ENCODE data around the gene GNG4. TPM values are rescaled to one million over a fixed set of nuclear protein-coding genes. Genes with fewer than 3 reads are reported as not detected.

The GNG4 gene
- total RNA-seq, 3 donors from 2014 or later: 2.9 to 7.7 (median 4.6) TPM

DNA sequence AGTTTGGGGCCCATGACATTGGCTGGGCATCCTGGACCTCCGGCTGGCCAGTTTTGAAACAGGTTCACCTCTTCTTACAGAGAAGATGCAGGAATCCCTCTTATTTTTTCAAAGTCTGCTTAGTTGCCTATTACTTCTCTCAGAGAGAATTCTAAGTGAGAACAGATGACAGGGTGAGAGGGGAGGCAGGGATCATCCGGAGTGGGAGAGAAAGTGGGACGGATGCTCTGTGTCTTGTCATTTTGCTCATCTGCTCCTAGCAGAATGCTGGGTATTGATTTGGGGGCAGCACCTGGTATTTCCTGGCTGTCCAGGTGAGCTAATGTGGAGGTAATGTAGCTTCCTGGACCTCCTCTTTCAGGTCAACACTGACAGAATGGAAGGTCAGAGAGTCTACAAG lies 32.4 kb downstream of the GNG4 start:
- no peak for DNase-seq
- TF ChIP-seq, protein P1, sequence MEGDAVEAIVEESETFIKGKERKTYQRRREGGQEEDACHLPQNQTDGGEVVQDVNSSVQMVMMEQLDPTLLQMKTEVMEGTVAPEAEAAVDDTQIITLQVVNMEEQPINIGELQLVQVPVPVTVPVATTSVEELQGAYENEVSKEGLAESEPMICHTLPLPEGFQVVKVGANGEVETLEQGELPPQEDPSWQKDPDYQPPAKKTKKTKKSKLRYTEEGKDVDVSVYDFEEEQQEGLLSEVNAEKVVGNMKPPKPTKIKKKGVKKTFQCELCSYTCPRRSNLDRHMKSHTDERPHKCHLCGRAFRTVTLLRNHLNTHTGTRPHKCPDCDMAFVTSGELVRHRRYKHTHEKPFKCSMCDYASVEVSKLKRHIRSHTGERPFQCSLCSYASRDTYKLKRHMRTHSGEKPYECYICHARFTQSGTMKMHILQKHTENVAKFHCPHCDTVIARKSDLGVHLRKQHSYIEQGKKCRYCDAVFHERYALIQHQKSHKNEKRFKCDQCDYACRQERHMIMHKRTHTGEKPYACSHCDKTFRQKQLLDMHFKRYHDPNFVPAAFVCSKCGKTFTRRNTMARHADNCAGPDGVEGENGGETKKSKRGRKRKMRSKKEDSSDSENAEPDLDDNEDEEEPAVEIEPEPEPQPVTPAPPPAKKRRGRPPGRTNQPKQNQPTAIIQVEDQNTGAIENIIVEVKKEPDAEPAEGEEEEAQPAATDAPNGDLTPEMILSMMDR (IDR thresholded peaks at IDR 0.05): no peak
- intact Hi-C loops (cut with DNase I, micrococcal nuclease): no loop called here
- no peak for ATAC-seq
- Histone ChIP-seq H3K9me3 (no peaks in the 10 kb centered on the region), H3K4me1 (ENCODE audit: low read depth) (peaks cover 5% of the 10 kb centered on the region), H3K4me3 (no peak overlapping the region), H3K36me3 (ENCODE audit: low read depth) (no peaks in the 10 kb centered on the region)

DNA sequence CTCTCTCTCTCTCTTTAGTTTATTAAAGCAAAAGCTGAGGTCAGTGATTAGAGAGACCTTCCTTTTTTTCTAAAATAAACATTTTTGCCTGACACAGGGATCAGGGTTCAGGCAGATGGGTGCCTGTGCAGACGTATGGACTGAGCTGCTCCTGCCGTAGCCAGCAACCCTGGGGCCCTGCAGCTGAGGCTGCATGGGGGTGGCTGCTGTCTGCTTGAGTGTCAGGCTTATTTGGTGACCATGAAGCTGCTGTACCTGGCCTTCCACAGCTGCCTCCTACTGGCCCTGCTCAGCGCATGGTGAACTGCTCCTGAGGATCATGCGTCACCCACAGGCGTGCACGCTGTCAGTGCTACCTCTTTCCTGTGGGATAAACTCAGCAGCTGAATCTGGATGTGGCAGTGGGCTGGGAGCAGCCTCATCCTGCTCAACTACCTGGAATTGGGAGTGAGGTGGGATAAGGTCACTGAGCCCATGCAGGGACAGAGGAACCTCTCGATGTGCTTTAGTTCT lies 35.1 kb downstream of the GNG4 start:
- TF ChIP-seq, protein P1 (IDR thresholded peaks at IDR 0.05): no peak
- Histone ChIP-seq H3K36me3 (ENCODE audit: low read depth) (no peaks in the 10 kb centered on the region), H3K4me3 (no peak overlapping the region), H3K4me1 (ENCODE audit: low read depth) (peaks cover 5% of the 10 kb centered on the region), H3K9me3 (no peaks in the 10 kb centered on the region)
- ATAC-seq (no peak), DNase-seq (no peak)
- intact Hi-C loops (cut with DNase I, micrococcal nuclease): no loop called here

DNA sequence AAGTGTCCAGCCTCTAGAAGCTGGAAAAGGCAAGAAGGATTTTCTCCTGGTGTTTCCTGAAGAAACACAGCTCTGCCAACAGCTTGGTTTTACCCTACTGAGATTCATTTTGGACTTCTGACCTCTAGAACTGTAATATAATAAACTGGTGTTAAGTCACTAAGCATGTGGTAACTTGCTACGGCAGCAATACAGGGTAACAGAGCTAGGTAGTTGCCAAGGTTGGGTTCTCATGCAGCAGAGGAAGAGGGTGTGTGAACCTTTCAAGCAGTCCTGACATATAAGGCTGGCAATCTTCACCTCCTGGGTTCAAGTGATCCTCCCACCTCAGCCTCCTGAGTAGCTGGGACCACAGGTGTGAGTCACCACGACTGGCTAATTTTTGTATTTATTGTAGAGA lies 36.0 kb downstream of the GNG4 start:
- peak in 1 of 3 donors; percentile 44 for DNase-seq

DNA sequence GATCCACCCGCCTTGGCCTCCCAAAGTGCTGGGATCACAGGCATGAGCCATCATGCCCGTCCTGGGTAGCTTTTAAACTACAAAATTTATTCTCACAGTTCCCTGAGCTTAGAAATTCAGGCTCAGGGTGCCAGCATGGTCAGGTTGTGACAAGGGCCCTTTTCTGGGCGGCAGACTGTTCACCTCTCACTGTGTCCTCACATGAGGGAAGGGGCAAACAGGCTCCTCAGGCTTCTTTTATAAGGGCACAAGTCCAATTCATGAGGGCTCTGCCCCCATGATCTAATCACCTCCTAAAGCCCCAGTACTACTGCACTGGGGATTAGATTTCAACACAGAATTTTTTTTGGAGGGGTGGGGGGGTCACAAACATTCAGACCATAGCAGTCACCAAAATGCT lies 36.8 kb downstream of the GNG4 start:
- Histone ChIP-seq H3K4me3 (no peak overlapping the region), H3K9me3 (no peaks in the 10 kb centered on the region), H3K4me1 (ENCODE audit: low read depth) (peaks cover 5% of the 10 kb centered on the region), H3K36me3 (ENCODE audit: low read depth) (no peaks in the 10 kb centered on the region)
- ATAC-seq: no peak
- TF ChIP-seq, protein P1 (IDR thresholded peaks at IDR 0.05): no peak
- DNase-seq: no peak
- intact Hi-C loops (cut with DNase I, micrococcal nuclease): no loop called here

More for the DNA sequence above, 36.0 kb downstream of the GNG4 start:
- intact Hi-C loops (cut with DNase I, micrococcal nuclease): no loop called here
- no peaks in the 10 kb centered on the region for H3K9me3 ChIP-seq
- TF ChIP-seq, protein P1 (IDR thresholded peaks at IDR 0.05): no peak
- no peak overlapping the region for H3K4me3 ChIP-seq
- peaks cover 5% of the 10 kb centered on the region for H3K4me1 ChIP-seq (ENCODE audit: low read depth)
- H3K36me3 ChIP-seq (ENCODE audit: low read depth): no peaks in the 10 kb centered on the region
- ATAC-seq: peak; percentile 96

DNA sequence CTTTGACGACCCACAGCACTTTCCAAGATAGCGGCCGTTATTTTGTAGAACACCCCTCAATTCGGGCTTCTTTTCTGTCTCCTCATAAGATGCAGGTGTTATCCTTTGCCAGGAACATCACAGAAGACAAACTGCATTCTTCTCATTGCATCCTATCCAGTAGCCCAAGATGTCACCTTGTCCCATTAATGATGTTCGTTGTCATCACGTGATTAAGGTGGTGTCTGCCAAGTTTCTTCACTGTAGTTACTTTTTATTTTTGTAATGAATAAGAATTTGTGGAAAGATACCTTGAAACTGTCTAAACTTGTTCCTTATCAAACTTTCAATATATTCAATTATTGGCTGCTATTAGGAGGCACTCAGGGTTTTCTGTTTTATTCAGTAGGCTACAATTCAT lies 39.4 kb downstream of the GNG4 start:
- TF ChIP-seq, protein P1 (IDR thresholded peaks at IDR 0.05): no peak
- Histone ChIP-seq H3K4me3 (no peak overlapping the region), H3K9me3 (no peaks in the 10 kb centered on the region), H3K36me3 (ENCODE audit: low read depth) (no peaks in the 10 kb centered on the region), H3K4me1 (ENCODE audit: low read depth) (peaks cover 5% of the 10 kb centered on the region)
- DNase-seq: no peak
- intact Hi-C loops (cut with DNase I, micrococcal nuclease): no loop called here
- no peak for ATAC-seq

DNA sequence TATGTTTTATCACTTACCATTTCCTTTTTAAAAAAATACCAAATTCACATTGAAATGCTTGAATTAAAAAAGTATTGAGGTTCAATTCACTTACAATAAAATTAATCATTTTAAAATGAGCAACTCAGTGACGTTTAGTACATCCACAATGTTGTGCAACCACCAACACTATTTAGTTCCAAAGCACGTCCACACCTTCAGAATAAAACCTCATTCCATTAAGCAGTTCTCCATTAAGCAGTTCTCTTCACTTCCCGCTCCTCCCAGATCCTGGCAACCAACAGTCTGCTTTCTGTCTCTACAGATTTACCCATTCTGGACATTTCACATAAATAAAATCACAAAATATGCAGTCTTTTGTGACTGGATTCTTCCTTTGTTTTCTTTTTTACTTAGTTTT lies 41.3 kb downstream of the GNG4 start:
- intact Hi-C loops (cut with DNase I, micrococcal nuclease): no loop called here
- no peak for DNase-seq
- TF ChIP-seq, protein P1 (IDR thresholded peaks at IDR 0.05): no peak
- Histone ChIP-seq H3K9me3 (no peaks in the 10 kb centered on the region), H3K36me3 (ENCODE audit: low read depth) (no peaks in the 10 kb centered on the region), H3K4me3 (no peak overlapping the region), H3K4me1 (ENCODE audit: low read depth) (peaks cover 3% of the 10 kb centered on the region)
- no peak for ATAC-seq
